Activated CD8-positive, alpha-beta T cell treated with anti-CD3 and anti-CD28 coated beads for 36 hours (primary cell): ENCODE results near the gene SH3BP2. TPM values are rescaled to one million over a fixed set of nuclear protein-coding genes. Genes with fewer than 3 reads are reported as not detected.

Experiments used
- ATAC-seq: fragments of 200-7000 bp; cut with Tn5 transposase; one replicate; pipeline ENCODE4 v1.10.0; 2021; ENCODE audit warnings: mild to moderate bottlenecking, moderate library complexity
- CTCF ChIA-PET: fragments of 350-600 bp; sonication (Branson Sonifier 250); formaldehyde crosslinking; loops from one replicate; lab custom pipeline; 2021; ENCODE audit warnings: antibody characterized with exemption; lab: Charles Lee
- POLR2A ChIA-PET: fragments of 350-600 bp; sonication (Branson Sonifier 250); formaldehyde crosslinking; loops from one replicate; lab custom pipeline; 2021; ENCODE audit warnings: antibody characterized with exemption; lab: Charles Lee
- DNase-seq: peaks from one replicate; pipeline ENCODE4 v3.0.0-alpha.2; 2020
- H3K27ac Mint-ChIP-seq: one replicate; pipeline ENCODE4 v1.8.0; 2021; ENCODE audit warnings: mild to moderate bottlenecking, mixed read lengths
- H3K27me3 Mint-ChIP-seq: one replicate; pipeline ENCODE4 v1.8.0; 2021; ENCODE audit warnings: mixed read lengths
- H3K36me3 Mint-ChIP-seq: one replicate; pipeline ENCODE4 v1.8.0; 2021; ENCODE audit warnings: low read depth, mixed read lengths
- H3K4me1 Mint-ChIP-seq: one replicate; pipeline ENCODE4 v1.8.0; 2021; ENCODE audit warnings: low read depth, mixed read lengths
- H3K4me3 Mint-ChIP-seq: one replicate; pipeline ENCODE4 v1.8.0; 2021; ENCODE audit warnings: mild to moderate bottlenecking, moderate library complexity, mixed read lengths
- H3K9me3 Mint-ChIP-seq: one replicate; pipeline ENCODE4 v1.8.0; 2021; ENCODE audit warnings: mixed read lengths
- CTCF ChIP-seq: fragments of 200-600 bp; IDR thresholded peaks from one replicate; pipeline ENCODE4 v1.8.0; 2022; ENCODE audit warnings: antibody characterized with exemption, mild to moderate bottlenecking
- intact Hi-C: fragments of 100-400 bp; cut with micrococcal nuclease; formaldehyde crosslinking; loops from one replicate; pipeline ENCODE4 v1.10.0; 2022
- total RNA-seq, 2 experiments: library from RNA; stranded (reverse); gene quantifications; one replicate each; pipeline ENCODE4 v1.2.3, GENCODE V29; 2021

Gene SH3BP2
- total RNA-seq, 2 experiments from 2014 or later: 54.8 to 59.0 TPM

DNA sequence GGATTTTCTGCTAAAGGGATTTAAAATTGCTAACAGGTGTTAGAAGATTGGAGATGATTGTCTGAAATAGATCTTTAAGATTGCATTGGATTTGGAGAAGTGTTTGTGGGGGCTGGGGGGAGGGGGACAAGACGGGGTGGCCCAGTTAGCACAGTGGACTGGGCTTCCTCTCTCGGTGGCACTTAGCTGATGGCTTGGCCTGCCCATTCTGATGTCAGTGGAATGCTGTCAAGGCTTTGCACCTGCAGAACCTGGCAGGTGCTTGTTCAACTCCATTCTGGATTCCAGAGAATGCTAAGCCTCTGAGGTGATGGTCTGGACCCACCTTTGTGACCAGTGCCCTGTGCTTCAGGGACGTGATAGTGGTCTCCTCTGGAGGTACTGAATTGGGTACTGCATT lies 94.5 kb downstream of the SH3BP2 start:
- POLR2A ChIA-PET: interaction anchor here (0.7 to 1.9 kb wide), 2 partner anchors 20 to 21 kb away, joined by 3 to 4 read pairs; no protein-coding TSS in a partner anchor
- TF ChIP-seq CTCF: no peak
- Mint-ChIP-seq H3K9me3 (no peaks in the 10 kb centered on the region), H3K4me3 (no peak overlapping the region), H3K4me1 (peaks cover 2% of the 10 kb centered on the region), H3K27ac (no peak overlapping the region), H3K27me3 (no peaks in the 10 kb centered on the region), H3K36me3 (peaks cover 24% of the 10 kb centered on the region)
- ATAC-seq: no peak
- CTCF ChIA-PET: no interaction called here
- DNase-seq: no peak
- intact Hi-C loops: no loop called here

- Mint-ChIP-seq H3K4me1 (peaks cover 2% of the 10 kb centered on the region), H3K27me3 (no peaks in the 10 kb centered on the region), H3K4me3 (no peak overlapping the region), H3K36me3 (peaks cover 22% of the 10 kb centered on the region), H3K27ac (no peak overlapping the region), H3K9me3 (no peaks in the 10 kb centered on the region)
- ChIA-PET CTCF (no interaction called here), POLR2A (no interaction called here)
- DNase-seq (no peak), ATAC-seq (no peak)
- intact Hi-C loops: no loop called here
- no peak for TF ChIP-seq CTCF
Observed at GRCh38 chr4:2888886-2889285, 96.0 kb downstream of the SH3BP2 start.

Other genes with a start within 250 kb of the SH3BP2 start
- gene TNIP2, start 36.7 kb upstream of the SH3BP2 start, total RNA-seq: 10 to 100 TPM; 46.1 to 48.1 TPM
- 100 to 1,000 TPM; 149 to 154 TPM for gene ADD1, start 50.8 kb downstream of the SH3BP2 start, total RNA-seq
- 10 to 100 TPM; 76.8 to 77.3 TPM for gene NOP14, start 170.3 kb downstream of the SH3BP2 start, total RNA-seq
- gene GRK4, start 170.5 kb downstream of the SH3BP2 start, total RNA-seq: 1 to 10 TPM; 2.8 to 3.0 TPM